Measurements from ENCODE around the gene FOXE3. TPM values are rescaled to one million over a fixed set of nuclear protein-coding genes. Genes with fewer than 3 reads are reported as not detected.

Gene FOXE3
- total RNA-seq, 2 donors from 2014 or later, result not detected

DNA sequence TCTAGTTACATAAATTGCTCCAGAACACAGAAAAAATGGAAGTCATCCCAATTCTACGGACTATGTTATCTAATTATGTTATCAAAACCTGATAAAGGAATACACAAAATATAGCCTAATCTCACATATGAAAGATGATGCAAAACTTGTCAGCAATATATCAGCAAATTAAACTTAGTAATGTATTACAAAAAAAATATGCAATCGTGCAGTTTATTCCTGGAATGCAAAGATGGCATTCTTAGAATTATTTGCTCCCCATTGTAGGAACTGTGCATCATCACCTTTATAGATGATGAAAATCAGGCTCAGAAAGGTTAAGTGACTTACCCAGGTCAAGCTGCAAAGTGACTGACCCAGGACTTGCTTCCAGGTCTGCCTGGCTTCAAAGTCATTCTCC is 7.8 kb downstream of the FOXE3 start:
- TF ChIP-seq, protein P1, sequence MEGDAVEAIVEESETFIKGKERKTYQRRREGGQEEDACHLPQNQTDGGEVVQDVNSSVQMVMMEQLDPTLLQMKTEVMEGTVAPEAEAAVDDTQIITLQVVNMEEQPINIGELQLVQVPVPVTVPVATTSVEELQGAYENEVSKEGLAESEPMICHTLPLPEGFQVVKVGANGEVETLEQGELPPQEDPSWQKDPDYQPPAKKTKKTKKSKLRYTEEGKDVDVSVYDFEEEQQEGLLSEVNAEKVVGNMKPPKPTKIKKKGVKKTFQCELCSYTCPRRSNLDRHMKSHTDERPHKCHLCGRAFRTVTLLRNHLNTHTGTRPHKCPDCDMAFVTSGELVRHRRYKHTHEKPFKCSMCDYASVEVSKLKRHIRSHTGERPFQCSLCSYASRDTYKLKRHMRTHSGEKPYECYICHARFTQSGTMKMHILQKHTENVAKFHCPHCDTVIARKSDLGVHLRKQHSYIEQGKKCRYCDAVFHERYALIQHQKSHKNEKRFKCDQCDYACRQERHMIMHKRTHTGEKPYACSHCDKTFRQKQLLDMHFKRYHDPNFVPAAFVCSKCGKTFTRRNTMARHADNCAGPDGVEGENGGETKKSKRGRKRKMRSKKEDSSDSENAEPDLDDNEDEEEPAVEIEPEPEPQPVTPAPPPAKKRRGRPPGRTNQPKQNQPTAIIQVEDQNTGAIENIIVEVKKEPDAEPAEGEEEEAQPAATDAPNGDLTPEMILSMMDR (IDR thresholded peaks at IDR 0.05), result no peak
- no peaks in the 10 kb centered on the region for H3K27me3 ChIP-seq
- no peaks in the 10 kb centered on the region for H3K9me3 ChIP-seq
- H3K4me1 ChIP-seq, result no peaks in the 10 kb centered on the region
- no peak for DNase-seq (ENCODE audit: low spot score)
- no peak overlapping the region for H3K27ac ChIP-seq
- no peak overlapping the region for H3K4me3 ChIP-seq
- no peaks in the 10 kb centered on the region for H3K36me3 ChIP-seq

GRCh38 chr1:47424336-47424982 is 8.4 kb downstream of the FOXE3 start:
- H3K4me3 ChIP-seq, result no peak overlapping the region
- H3K9me3 ChIP-seq, result no peaks in the 10 kb centered on the region
- no peak overlapping the region for H3K27ac ChIP-seq
- no peak for DNase-seq (ENCODE audit: low spot score)
- H3K36me3 ChIP-seq, result no peaks in the 10 kb centered on the region
- TF ChIP-seq, protein P1 (IDR thresholded peaks at IDR 0.05), result peak; percentile 31 to 69
- H3K4me1 ChIP-seq, result no peaks in the 10 kb centered on the region
- H3K27me3 ChIP-seq, result no peaks in the 10 kb centered on the region

DNA sequence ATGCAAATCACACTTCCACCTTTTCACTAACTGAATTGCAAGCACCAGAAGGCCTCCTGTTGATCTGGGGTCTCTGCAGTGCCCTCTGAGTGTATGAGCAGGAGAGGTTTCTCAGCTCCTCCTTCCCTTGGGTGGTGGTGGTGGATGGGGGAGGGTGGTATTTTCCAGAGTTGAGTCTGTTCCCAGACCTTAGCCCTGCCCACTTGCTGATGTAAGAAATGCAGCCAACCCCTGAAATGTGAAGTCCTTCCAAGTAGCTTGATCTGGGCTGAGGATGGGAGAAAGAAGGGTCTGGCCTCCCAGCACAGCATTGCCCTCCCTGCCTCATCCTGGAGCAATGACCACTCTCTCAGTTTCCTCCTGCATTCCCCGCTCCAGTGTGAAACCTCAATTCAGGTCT is 15.4 kb downstream of the FOXE3 start:
- no peak for DNase-seq (ENCODE audit: low spot score)
- Histone ChIP-seq H3K27ac (no peak overlapping the region), H3K4me3 (no peak overlapping the region), H3K36me3 (no peaks in the 10 kb centered on the region), H3K27me3 (peaks cover 14 to 41% of the 10 kb centered on the region in 2 donors), H3K4me1 (peaks cover 0 to 39% of the 10 kb centered on the region in 2 donors), H3K9me3 (no peaks in the 10 kb centered on the region)
- TF ChIP-seq, protein P1 (IDR thresholded peaks at IDR 0.05), result no peak

DNA sequence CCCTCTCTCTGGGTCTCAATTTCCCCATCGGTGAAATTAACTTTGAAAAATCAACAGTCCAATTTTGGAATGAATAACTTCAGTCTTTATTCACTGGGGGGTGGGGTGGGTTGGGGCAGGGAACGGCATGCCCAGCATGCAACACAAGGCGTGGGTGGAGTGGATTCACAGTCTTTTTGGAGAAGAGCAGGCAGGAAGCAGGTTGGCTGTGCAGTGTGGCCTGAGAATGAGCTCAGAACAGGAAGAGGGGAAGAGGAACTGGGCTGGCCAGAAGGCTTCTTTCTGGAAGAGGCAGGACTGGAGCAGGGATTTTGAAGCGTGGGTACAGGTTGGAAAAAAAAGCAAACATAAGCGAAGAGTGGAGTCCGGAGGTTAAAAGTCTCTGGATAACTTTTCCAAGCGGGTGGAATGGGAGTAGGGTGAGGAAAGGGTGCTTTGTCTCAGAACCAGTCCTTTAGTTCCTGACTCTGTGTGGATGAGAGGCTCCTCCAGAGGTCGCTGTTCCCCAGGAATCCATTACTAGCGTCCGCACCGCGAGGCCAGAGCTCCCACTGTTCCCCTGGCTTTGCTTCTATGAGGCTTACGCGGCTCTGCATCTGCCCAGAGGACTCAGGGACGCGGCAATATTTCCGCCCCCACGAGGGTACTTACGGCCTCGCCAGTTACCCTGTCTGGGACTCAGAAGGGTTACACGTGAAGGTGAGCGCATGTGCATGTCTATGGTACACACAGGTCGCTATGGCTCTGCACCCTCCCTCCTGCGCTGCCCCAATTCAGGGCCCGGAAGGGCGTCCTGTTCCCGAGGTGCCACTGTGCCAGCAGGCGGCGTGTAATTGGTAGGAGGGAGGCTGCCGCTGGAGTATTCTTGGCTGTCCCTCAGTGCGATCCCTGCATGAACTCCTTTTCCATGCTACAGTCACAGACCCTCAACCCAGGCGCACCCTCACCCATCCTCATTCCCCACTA is 16.3 kb downstream of the FOXE3 start:
- Histone ChIP-seq H3K27me3 (peaks cover 14 to 49% of the 10 kb centered on the region in 2 donors), H3K9me3 (no peaks in the 10 kb centered on the region)
- peak; percentile 68 for DNase-seq (ENCODE audit: low spot score)

GRCh38 chr1:47433037-47433421 is 16.9 kb downstream of the FOXE3 start:
- Histone ChIP-seq H3K27ac (no peak overlapping the region), H3K27me3 (peaks cover 14 to 50% of the 10 kb centered on the region in 2 donors), H3K9me3 (no peaks in the 10 kb centered on the region), H3K36me3 (no peaks in the 10 kb centered on the region), H3K4me1 (peaks cover 0 to 47% of the 10 kb centered on the region in 2 donors), H3K4me3 (no peak overlapping the region)
- TF ChIP-seq, protein P1 (IDR thresholded peaks at IDR 0.05), result no peak
- no peak for DNase-seq (ENCODE audit: low spot score)

More for the DNA sequence above, 16.3 kb downstream of the FOXE3 start:
- peak overlapping the region in 1 of 2 donors; percentile 14 for H3K4me3 ChIP-seq
- no peaks in the 10 kb centered on the region for H3K36me3 ChIP-seq
- H3K27ac ChIP-seq, result no peak overlapping the region
- TF ChIP-seq, protein P1 (IDR thresholded peaks at IDR 0.05), result peak; percentile 44 to 79
- H3K4me1 ChIP-seq, result peaks cover 0 to 47% of the 10 kb centered on the region in 2 donors
